CD4-positive, alpha-beta T cell treated with Interferon gamma for 1 hour (primary cell): ENCODE results near the gene GAK.
"Not testable (repeated sequence)": the region's sequence is repeated elsewhere in the genome, so short reads cannot be mapped to it uniquely, and the experiment has no call there.

Experiments
- DNase-seq: peaks from one replicate; pipeline ENCODE4 v3.0.0-alpha.2; 2020

GAK gene

GRCh38 chr4:806979-807378 is 125.1 kb downstream of the GAK start:
- not testable (repeated sequence) for DNase-seq

DNA sequence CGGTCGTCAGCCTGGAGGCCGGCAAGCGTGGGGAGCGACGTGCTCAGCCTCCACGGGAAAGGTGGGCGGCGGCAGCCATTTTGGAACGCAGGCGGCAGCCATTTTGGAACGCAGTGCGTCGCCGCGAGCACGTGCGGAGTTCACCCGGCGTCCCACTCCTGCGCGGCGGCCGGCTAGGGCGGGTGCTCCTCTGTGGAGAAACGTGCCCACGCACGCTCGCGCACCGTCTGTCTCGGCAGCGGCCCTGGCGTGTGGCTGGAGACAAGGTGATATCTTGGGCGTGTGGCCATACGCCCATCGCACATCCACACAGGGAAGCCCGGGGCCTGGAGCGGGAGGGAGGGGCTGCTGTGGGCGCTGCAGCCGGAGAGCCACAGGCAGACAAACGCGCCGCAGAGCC is 127.3 kb downstream of the GAK start:
- no peak for DNase-seq

DNA sequence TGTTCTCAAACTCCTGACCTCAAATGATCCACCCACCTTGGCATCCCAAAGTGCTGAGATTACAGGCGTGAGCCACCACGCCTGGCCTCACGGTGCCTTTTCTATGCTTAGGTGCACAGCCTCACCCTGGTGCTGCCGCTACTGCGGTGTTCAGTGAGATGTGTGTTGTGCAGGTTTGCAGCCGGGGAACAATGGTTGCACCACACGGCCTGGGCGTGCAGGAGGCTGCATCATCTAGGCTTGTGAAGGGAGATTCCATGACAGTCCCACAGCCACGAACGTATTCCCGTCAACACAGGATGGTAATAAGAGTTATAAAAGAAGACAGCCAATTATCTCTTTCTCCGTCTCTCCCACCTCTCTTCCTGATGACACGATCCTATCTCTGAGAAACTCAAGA is 128.2 kb downstream of the GAK start:
- DNase-seq: no peak

DNA sequence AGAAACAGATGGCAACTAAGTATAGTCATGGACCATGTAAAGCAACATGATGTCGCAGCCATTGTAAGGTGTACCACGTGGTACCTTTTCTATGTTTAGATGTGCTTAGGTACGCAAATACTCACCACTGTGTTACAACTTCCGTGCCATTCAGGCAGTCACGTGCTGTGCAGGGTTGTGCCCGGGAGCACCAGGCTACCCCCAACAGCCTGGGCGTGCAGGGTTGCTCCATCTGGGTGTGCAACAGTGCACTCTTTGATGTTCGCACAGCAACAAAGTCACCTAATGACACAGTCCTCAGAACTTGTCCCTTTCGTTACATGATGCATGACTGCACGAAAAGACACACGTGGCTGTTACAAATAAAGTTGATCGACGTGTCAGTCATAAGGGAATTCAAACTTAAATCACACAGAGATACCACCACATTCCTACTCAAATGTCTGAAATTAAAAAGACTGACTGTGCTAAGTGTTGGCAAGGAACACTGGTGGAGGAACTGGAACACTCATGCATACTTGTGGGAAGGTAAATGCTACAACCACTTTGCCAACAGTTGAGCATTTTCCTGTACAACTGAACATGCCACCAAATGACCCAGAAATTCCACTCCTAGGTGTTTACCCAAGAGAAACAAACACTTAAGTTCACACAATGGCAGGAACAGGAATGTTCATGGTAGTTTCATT is 130.5 kb downstream of the GAK start:
- no peak for DNase-seq
